VCaP (cell line): Measurements from ENCODE around the gene PTPRD.
A peak's percentile ranks its signal among the peaks of the same experiment; 100 is the strongest.

ENCODE experiments used
- H3K27ac ChIP-seq: fragments of 450-650 bp; 2 replicates; pipeline ENCODE4 v1.5.1; 2017
- CTCF ChIP-seq: fragments of 450-650 bp; conservative IDR thresholded peaks from 2 replicates; pipeline ENCODE4 v1.5.1; 2017; ENCODE audit warnings: mild to moderate bottlenecking, moderate library complexity

The PTPRD gene

GRCh38 chr9:9921805-9922204 is 691.0 kb downstream of the PTPRD start:
- no peak for TF ChIP-seq CTCF
- no peak overlapping the region for H3K27ac ChIP-seq

DNA sequence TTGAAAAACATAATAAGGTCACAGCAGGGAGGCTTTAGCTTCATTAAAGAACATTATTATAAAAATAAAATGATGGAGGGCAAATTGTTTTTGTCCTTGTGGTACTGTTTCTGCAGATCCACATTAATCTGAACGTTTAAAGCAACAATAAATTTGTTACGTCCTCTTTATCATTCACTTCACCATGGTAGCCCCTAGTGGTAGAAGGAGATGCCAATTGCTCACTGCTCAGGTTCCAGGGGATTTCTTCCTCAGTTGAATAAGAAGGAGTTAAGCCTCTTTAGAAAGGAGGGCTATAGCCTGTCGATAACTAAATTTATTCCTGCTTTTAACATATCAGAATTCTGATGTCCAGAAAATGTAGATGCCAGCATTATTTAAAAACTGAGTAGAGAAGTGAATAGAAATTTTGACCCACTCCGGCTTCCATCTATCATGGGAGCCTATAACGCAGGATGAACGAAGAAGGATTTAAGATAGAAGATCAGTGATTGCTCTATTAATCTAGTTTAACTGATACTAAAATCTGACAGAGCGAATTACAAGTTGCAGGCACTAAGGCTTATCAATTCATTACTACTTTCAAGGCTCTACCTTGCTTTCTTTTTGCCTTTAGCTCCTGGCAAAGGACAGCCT is 692.3 kb downstream of the PTPRD start:
- no peak overlapping the region for H3K27ac ChIP-seq
- TF ChIP-seq CTCF: peak; percentile 55

DNA sequence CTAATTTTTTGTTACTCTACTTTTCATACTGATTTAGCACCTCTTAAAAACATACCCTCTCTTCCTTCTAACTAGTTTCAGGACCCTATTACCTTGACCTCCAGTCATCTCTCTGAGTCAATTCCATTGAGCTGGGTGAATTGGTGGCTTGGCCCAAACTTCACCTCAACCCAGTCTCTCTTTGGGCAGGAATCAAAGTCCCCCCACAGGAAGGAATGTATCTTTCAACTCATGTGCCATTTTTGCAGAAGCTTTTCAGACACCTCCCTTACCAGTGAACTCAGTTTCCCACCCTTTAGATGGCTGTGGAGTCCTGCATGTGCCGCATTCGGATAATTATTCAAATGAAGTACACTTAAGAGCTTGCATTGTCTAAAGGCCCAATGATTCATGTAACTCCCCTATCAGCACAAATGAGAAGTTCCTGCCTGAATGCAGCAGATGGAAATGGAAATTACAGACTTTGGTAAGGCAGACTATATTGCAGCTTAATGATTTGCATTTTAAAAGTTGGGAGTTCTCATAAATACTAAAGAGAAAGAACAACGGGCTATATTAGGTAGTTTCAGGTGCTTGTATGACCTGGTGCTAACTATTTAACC is 693.5 kb downstream of the PTPRD start:
- TF ChIP-seq CTCF: no peak
- no peak overlapping the region for H3K27ac ChIP-seq

- TF ChIP-seq CTCF: no peak
- no peak overlapping the region for H3K27ac ChIP-seq
Observed at GRCh38 chr9:9917400-9917799, 695.4 kb downstream of the PTPRD start.

- H3K27ac ChIP-seq: no peak overlapping the region
- no peak for TF ChIP-seq CTCF
Observed at GRCh38 chr9:9914174-9914573, 698.6 kb downstream of the PTPRD start.

DNA sequence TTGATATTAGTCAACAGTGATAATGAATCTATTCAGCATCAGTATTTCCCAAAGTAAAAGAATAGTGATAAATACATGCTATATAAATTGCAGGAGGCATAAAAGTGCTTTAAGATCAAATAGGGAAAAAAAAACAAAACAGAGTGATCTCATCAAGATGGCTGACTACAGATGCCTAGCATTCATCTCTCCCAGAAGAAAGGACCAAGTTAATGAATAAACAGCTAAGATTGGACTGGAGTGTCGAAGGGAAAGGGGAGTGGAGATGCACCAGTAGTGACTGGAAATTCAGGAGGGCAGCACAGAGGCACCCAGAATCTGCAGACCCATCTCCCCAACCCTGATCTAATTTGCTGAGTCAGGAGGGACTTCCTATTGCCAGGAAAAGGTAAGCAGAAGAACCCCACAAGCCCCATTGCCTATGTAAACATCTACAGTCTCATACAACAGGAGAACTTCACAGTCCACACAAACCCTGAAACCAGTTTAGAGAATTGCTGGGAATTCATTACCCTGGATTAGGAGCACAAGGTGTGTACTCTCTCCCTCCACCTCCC is 699.4 kb downstream of the PTPRD start:
- TF ChIP-seq CTCF: no peak

GRCh38 chr9:9912459-9912858 is 700.3 kb downstream of the PTPRD start:
- no peak overlapping the region for H3K27ac ChIP-seq
- TF ChIP-seq CTCF: peak; percentile 79

More for the DNA sequence above, 699.4 kb downstream of the PTPRD start:
- H3K27ac ChIP-seq: no peak overlapping the region
